Esophagus muscularis mucosa (tissue), 3 donors: ENCODE results near the gene SLC45A3.

Source experiments
- POLR2A ChIP-seq: fragments of 450-650 bp; IDR thresholded peaks from one replicate; pipeline ENCODE4 v1.6.1; 2017; ENCODE audit warnings: antibody characterized with exemption, moderate library complexity, mild to moderate bottlenecking, low read depth
- TF ChIP-seq, protein P1 (sequence below), 3 experiments: fragments of 200-600 bp in 2 of 3; fragments of 450-650 bp in 1 of 3; sonication (generic) in 2 of 3; IDR thresholded peaks; one replicate each; pipeline ENCODE4 v1.5.1; 2017 to 2019; ENCODE audit warnings: antibody characterized with exemption in 3 of 3, mild to moderate bottlenecking in 2 of 3, moderate library complexity in 1 of 3

DNA sequence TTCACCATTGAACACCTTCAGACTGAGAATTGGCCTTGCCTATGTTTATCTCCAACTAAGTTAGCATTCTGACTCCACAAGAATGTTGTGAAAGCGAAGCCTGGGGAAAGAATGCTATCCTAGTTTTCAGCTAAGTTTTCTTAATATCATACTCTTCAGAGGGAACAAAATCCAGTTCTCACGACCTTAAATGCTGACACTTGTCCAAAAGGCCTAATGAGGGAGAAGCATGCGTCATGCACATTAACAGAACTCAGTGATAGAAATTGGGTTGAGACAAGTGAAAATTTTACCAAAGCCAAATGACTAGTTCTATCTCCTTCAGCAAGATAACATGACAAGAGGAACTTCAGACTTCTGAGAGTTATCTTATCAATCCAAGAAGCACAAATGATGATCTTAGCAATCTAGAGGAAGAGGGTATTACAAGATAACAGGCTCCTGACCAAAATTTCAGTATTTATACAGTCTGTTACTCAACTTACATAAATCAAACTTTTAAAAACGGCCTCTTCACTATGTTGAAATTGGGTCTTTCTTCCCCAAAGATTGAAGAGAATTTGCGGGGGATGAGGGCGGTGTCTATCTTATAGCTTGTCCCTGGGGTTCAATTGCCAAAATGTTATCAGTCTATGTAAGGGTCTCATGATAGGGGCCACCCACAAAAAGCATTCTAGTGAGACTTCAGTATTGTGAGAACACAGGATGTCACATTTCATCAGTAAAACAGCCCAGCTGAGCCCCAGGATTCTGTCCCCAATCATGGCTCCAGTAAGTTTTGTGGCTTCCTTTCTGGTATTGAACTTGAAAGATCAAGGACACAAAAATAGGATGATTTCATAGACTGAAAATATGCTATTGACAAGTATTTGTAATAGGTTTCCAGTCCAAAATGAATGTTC is 26.5 kb upstream of the SLC45A3 start:
- TF ChIP-seq, protein P1, sequence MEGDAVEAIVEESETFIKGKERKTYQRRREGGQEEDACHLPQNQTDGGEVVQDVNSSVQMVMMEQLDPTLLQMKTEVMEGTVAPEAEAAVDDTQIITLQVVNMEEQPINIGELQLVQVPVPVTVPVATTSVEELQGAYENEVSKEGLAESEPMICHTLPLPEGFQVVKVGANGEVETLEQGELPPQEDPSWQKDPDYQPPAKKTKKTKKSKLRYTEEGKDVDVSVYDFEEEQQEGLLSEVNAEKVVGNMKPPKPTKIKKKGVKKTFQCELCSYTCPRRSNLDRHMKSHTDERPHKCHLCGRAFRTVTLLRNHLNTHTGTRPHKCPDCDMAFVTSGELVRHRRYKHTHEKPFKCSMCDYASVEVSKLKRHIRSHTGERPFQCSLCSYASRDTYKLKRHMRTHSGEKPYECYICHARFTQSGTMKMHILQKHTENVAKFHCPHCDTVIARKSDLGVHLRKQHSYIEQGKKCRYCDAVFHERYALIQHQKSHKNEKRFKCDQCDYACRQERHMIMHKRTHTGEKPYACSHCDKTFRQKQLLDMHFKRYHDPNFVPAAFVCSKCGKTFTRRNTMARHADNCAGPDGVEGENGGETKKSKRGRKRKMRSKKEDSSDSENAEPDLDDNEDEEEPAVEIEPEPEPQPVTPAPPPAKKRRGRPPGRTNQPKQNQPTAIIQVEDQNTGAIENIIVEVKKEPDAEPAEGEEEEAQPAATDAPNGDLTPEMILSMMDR (IDR thresholded peaks at IDR 0.05), result no peak
- no peak for TF ChIP-seq POLR2A
